GM20431 (cell line): Measurements from ENCODE around the gene SERPINB4.

ENCODE experiments used
- in situ Hi-C: fragments of 300-500 bp; cut with MseI, MboI; formaldehyde crosslinking; loops from one replicate; pipeline ENCODE4 v1.15.0; 2020; ENCODE audit warnings: low sequenced_read_pairs; ENCODE audit not compliant: unreplicated experiment

The SERPINB4 gene

GRCh38 chr18:63637703-63638102 is 6.4 kb downstream of the SERPINB4 start:
- in situ Hi-C loops, result no loop called here

GRCh38 chr18:63627819-63628218 is 16.2 kb downstream of the SERPINB4 start:
- in situ Hi-C loops, result no loop called here

GRCh38 chr18:63626431-63626830 is 17.6 kb downstream of the SERPINB4 start:
- in situ Hi-C loops, result no loop called here

- in situ Hi-C loops, result no loop called here
Measured at GRCh38 chr18:63624863-63625262, 19.2 kb downstream of the SERPINB4 start.

GRCh38 chr18:63619661-63620060 is 24.4 kb downstream of the SERPINB4 start:
- in situ Hi-C loops, result no loop called here

GRCh38 chr18:63617915-63618234 is 26.2 kb downstream of the SERPINB4 start:
- in situ Hi-C loops, result no loop called here

- in situ Hi-C loops, result no loop called here
Measured at GRCh38 chr18:63617049-63617914, 26.8 kb downstream of the SERPINB4 start.

- in situ Hi-C loops, result no loop called here
Measured at GRCh38 chr18:63613420-63613819, 30.6 kb downstream of the SERPINB4 start.

GRCh38 chr18:63606526-63606925 is 37.5 kb downstream of the SERPINB4 start:
- in situ Hi-C loops, result no loop called here

- in situ Hi-C loops, result no loop called here
Measured at GRCh38 chr18:63604791-63605567, 39.1 kb downstream of the SERPINB4 start.

GRCh38 chr18:63603772-63604171 is 40.3 kb downstream of the SERPINB4 start:
- in situ Hi-C loops, result no loop called here

GRCh38 chr18:63603355-63603754 is 40.7 kb downstream of the SERPINB4 start:
- in situ Hi-C loops, result no loop called here

- in situ Hi-C loops, result loop anchor here (25.0 kb wide), 1 partner anchor 110 kb away; the partner anchor contains the start of gene SERPINB5
Measured at GRCh38 chr18:63596964-63597363, 47.1 kb downstream of the SERPINB4 start.

- in situ Hi-C loops, result loop anchor here (25.0 kb wide), 1 partner anchor 105 kb away; the partner anchor contains the start of gene SERPINB5
Measured at GRCh38 chr18:63592471-63592870, 51.6 kb downstream of the SERPINB4 start.

- in situ Hi-C loops, result loop anchor here (25.0 kb wide), 1 partner anchor 104 kb away; the partner anchor contains the start of gene SERPINB5
Measured at GRCh38 chr18:63591725-63592124, 52.3 kb downstream of the SERPINB4 start.

- in situ Hi-C loops, result loop anchor here (25.0 kb wide), 1 partner anchor 104 kb away; the partner anchor contains the start of gene SERPINB5
Measured at GRCh38 chr18:63590966-63591695, 52.9 kb downstream of the SERPINB4 start.

- in situ Hi-C loops, result loop anchor here (25.0 kb wide), 1 partner anchor 103 kb away; the partner anchor contains the start of gene SERPINB5
Measured at GRCh38 chr18:63590373-63590772, 53.7 kb downstream of the SERPINB4 start.

- in situ Hi-C loops, result loop anchor here (25.0 kb wide), 1 partner anchor 102 kb away; the partner anchor contains the start of gene SERPINB5
Measured at GRCh38 chr18:63588909-63589308, 55.1 kb downstream of the SERPINB4 start.
